Mesothelial cell of epicardium (in vitro differentiated cells): ENCODE results near the gene CYB5D1. TPM values are rescaled to one million over a fixed set of nuclear protein-coding genes. Genes with fewer than 3 reads are reported as not detected.
A peak's percentile ranks its signal among the peaks of the same experiment; 100 is the strongest.
"Not testable (repeated sequence)": the region's sequence is repeated elsewhere in the genome, so short reads cannot be mapped to it uniquely, and the experiment has no call there.

Experiments
- DNase-seq, 2 experiments: peaks; one replicate each; pipeline ENCODE4 v3.0.0; 2021; ENCODE audit warnings: low spot score in 2 of 2; ENCODE audit not compliant: unreplicated experiment in 2 of 2
- H3K27ac Mint-ChIP-seq: 2 replicates; pipeline ENCODE4 v1.8.0; 2021; ENCODE audit warnings: mixed read lengths
- H3K27me3 Mint-ChIP-seq: 2 replicates; pipeline ENCODE4 v1.8.0; 2021; ENCODE audit warnings: low read depth, mixed read lengths
- H3K36me3 Mint-ChIP-seq: 2 replicates; pipeline ENCODE4 v1.8.0; 2021; ENCODE audit warnings: mixed read lengths
- H3K4me1 Mint-ChIP-seq: 2 replicates; pipeline ENCODE4 v1.8.0; 2021; ENCODE audit warnings: mixed read lengths
- H3K4me3 Mint-ChIP-seq: 2 replicates; pipeline ENCODE4 v1.8.0; 2021; ENCODE audit warnings: mild to moderate bottlenecking, moderate library complexity, mixed read lengths
- H3K9me3 Mint-ChIP-seq: 2 replicates; pipeline ENCODE4 v1.8.0; 2021; ENCODE audit warnings: mixed read lengths
- CTCF ChIP-seq: fragments of 200-600 bp; sonication (generic); IDR thresholded peaks from one replicate; pipeline ENCODE4 v1.5.0; 2021; ENCODE audit warnings: antibody characterized with exemption; ENCODE audit not compliant: unreplicated experiment
- total RNA-seq: library from RNA; stranded (reverse); gene quantifications from 3 replicates; pipeline ENCODE4 v1.2.1, GENCODE V29; 2021

Gene CYB5D1
- total RNA-seq, 1 donor from 2014 or later = 13.0 TPM

- H3K4me3 Mint-ChIP-seq = no peak overlapping the region
- H3K27me3 Mint-ChIP-seq = no peaks in the 10 kb centered on the region
- peak overlapping the region; percentile 28 for H3K27ac Mint-ChIP-seq
- H3K4me1 Mint-ChIP-seq = peaks cover 8% of the 10 kb centered on the region
- no peaks in the 10 kb centered on the region for H3K9me3 Mint-ChIP-seq
- TF ChIP-seq CTCF = peak; percentile 96
- DNase-seq = no peak
- H3K36me3 Mint-ChIP-seq = peaks cover 17% of the 10 kb centered on the region
These were observed 5.1 kb downstream of the CYB5D1 start for GRCh38 chr17:7862692-7863437.

GRCh38 chr17:7864384-7864783 lies 6.6 kb downstream of the CYB5D1 start:
- not testable (repeated sequence) for H3K9me3 Mint-ChIP-seq, H3K4me3 Mint-ChIP-seq, H3K27ac Mint-ChIP-seq, H3K4me1 Mint-ChIP-seq, H3K27me3 Mint-ChIP-seq, DNase-seq
- peaks cover 21% of the 10 kb centered on the region for H3K36me3 Mint-ChIP-seq

GRCh38 chr17:7864995-7865650 lies 7.3 kb downstream of the CYB5D1 start:
- TF ChIP-seq CTCF = no peak
- no peak for DNase-seq
- H3K9me3 Mint-ChIP-seq = no peaks in the 10 kb centered on the region
- no peaks in the 10 kb centered on the region for H3K27me3 Mint-ChIP-seq
- H3K36me3 Mint-ChIP-seq = peaks cover 21% of the 10 kb centered on the region
- no peak overlapping the region for H3K4me3 Mint-ChIP-seq
- peaks cover 7% of the 10 kb centered on the region for H3K4me1 Mint-ChIP-seq
- no peak overlapping the region for H3K27ac Mint-ChIP-seq

- Mint-ChIP-seq H3K27me3 (no peaks in the 10 kb centered on the region), H3K36me3 (peaks cover 23% of the 10 kb centered on the region), H3K27ac (no peak overlapping the region), H3K4me3 (no peak overlapping the region), H3K4me1 (peaks cover 4% of the 10 kb centered on the region), H3K9me3 (no peaks in the 10 kb centered on the region)
- TF ChIP-seq CTCF = no peak
- DNase-seq = no peak
These were observed 10.1 kb downstream of the CYB5D1 start for GRCh38 chr17:7867881-7868329.

- H3K27ac Mint-ChIP-seq = peak overlapping the region; percentile 68
- no peak for TF ChIP-seq CTCF
- peaks cover 26% of the 10 kb centered on the region for H3K36me3 Mint-ChIP-seq
- no peaks in the 10 kb centered on the region for H3K9me3 Mint-ChIP-seq
- no peaks in the 10 kb centered on the region for H3K27me3 Mint-ChIP-seq
- no peak for DNase-seq
- H3K4me3 Mint-ChIP-seq = no peak overlapping the region
- H3K4me1 Mint-ChIP-seq = peaks cover 10% of the 10 kb centered on the region
These were observed 15.2 kb downstream of the CYB5D1 start for GRCh38 chr17:7873051-7873450.

GRCh38 chr17:7875804-7876370 lies 18.1 kb downstream of the CYB5D1 start:
- Mint-ChIP-seq H3K27ac (no peak overlapping the region), H3K36me3 (peaks cover 24% of the 10 kb centered on the region), H3K27me3 (no peaks in the 10 kb centered on the region), H3K4me3 (no peak overlapping the region), H3K9me3 (no peaks in the 10 kb centered on the region), H3K4me1 (peaks cover 10% of the 10 kb centered on the region)
- TF ChIP-seq CTCF = no peak
- DNase-seq = no peak
